ENCODE measurements around the gene RAB11FIP3. TPM values are rescaled to one million over a fixed set of nuclear protein-coding genes. Genes with fewer than 3 reads are reported as not detected.

Gene RAB11FIP3
- total RNA-seq, 4 donors from 2014 or later = 27.0 to 50.1 (median 34.8) TPM

- no peak for TF ChIP-seq CTCF (IDR thresholded peaks at IDR 0.05 in 4 of 5, conservative IDR thresholded peaks at IDR 0.05 in 1 of 5)
- no peak for TF ChIP-seq POLR2A (IDR thresholded peaks at IDR 0.05)
- no peak for ATAC-seq
- H3K27ac ChIP-seq = no peak overlapping the region
- no peaks in the 10 kb centered on the region for H3K9me3 ChIP-seq
- DNase-seq = no peak
- peaks cover 15 to 29% of the 10 kb centered on the region in 2 donors for H3K4me1 ChIP-seq
- in situ Hi-C loops (cut with MboI; ENCODE audit: low sequenced_read_pairs in 4 of 4) (no loop called here), intact Hi-C loops (cut with DNase I; ENCODE audit: low total_unique reads) (no loop called here)
- H3K4me3 ChIP-seq = no peak overlapping the region
- peaks cover 0 to 18% of the 10 kb centered on the region in 2 donors for H3K36me3 ChIP-seq
- H3K27me3 ChIP-seq = no peaks in the 10 kb centered on the region
Measured at GRCh38 chr16:522320-523096, 97.1 kb downstream of the RAB11FIP3 start.

GRCh38 chr16:523097-523741 is 97.8 kb downstream of the RAB11FIP3 start:
- no peak for DNase-seq
- ATAC-seq = no peak
- H3K9me3 ChIP-seq = no peaks in the 10 kb centered on the region
- TF ChIP-seq CTCF (IDR thresholded peaks at IDR 0.05 in 4 of 5, conservative IDR thresholded peaks at IDR 0.05 in 1 of 5) (no peak), POLR2A (IDR thresholded peaks at IDR 0.05) (no peak)
- intact Hi-C loops (cut with DNase I; ENCODE audit: low total_unique reads) (no loop called here), in situ Hi-C loops (cut with MboI; ENCODE audit: low sequenced_read_pairs in 4 of 4) (no loop called here)
- H3K36me3 ChIP-seq = peaks cover 0 to 15% of the 10 kb centered on the region in 2 donors
- H3K4me3 ChIP-seq = no peak overlapping the region
- peaks cover 15 to 29% of the 10 kb centered on the region in 2 donors for H3K4me1 ChIP-seq
- H3K27ac ChIP-seq = no peak overlapping the region
- H3K27me3 ChIP-seq = no peaks in the 10 kb centered on the region

GRCh38 chr16:524274-525040 is 99.0 kb downstream of the RAB11FIP3 start:
- Histone ChIP-seq H3K9me3 (no peaks in the 10 kb centered on the region), H3K4me1 (peaks cover 25 to 34% of the 10 kb centered on the region in 2 donors), H3K27me3 (no peaks in the 10 kb centered on the region), H3K27ac (peak overlapping the region in 3 of 4 donors; percentile 34 to 99 (median 94)), H3K4me3 (no peak overlapping the region), H3K36me3 (peaks cover 0 to 15% of the 10 kb centered on the region in 2 donors)
- TF ChIP-seq CTCF (IDR thresholded peaks at IDR 0.05 in 4 of 5, conservative IDR thresholded peaks at IDR 0.05 in 1 of 5) (no peak), POLR2A (IDR thresholded peaks at IDR 0.05) (no peak)
- in situ Hi-C loops (cut with MboI; ENCODE audit: low sequenced_read_pairs in 4 of 4) (no loop called here), intact Hi-C loops (cut with DNase I; ENCODE audit: low total_unique reads) (no loop called here)
- ATAC-seq (no peak), DNase-seq (no peak)

GRCh38 chr16:525123-525519 is 99.7 kb downstream of the RAB11FIP3 start:
- DNase-seq (no peak), ATAC-seq (no peak)
- H3K4me1 ChIP-seq = peaks cover 26 to 39% of the 10 kb centered on the region in 2 donors
- no peaks in the 10 kb centered on the region for H3K27me3 ChIP-seq
- no peaks in the 10 kb centered on the region for H3K9me3 ChIP-seq
- in situ Hi-C loops (cut with MboI; ENCODE audit: low sequenced_read_pairs in 4 of 4) = no loop called here
- H3K4me3 ChIP-seq = no peak overlapping the region
- H3K27ac ChIP-seq = peak overlapping the region; percentile 94 to 100 (median 98)
- intact Hi-C loops (cut with DNase I; ENCODE audit: low total_unique reads) = no loop called here
- TF ChIP-seq POLR2A (IDR thresholded peaks at IDR 0.05) = no peak
- no peak for TF ChIP-seq CTCF (IDR thresholded peaks at IDR 0.05 in 4 of 5, conservative IDR thresholded peaks at IDR 0.05 in 1 of 5)
- H3K36me3 ChIP-seq = peaks cover 0 to 14% of the 10 kb centered on the region in 2 donors

All from gastrocnemius medialis (tissue), 4 donors.